HG02763 (cell line): ENCODE measurements around the gene TBC1D14.
"Not testable (repeated sequence)": the region's sequence is repeated elsewhere in the genome, so short reads cannot be mapped to it uniquely, and the experiment has no call there.

Experiments used
- ATAC-seq: cut with Tn5 transposase; IDR thresholded peaks from one replicate; pipeline ENCODE4 v1.9.1; 2021; ENCODE audit warnings: mild to moderate bottlenecking, moderate library complexity; ENCODE audit not compliant: unreplicated experiment

TBC1D14 gene

GRCh38 chr4:6967846-6968340, 58.3 kb downstream of the TBC1D14 start:
- ATAC-seq: no peak

GRCh38 chr4:6968496-6968895, 58.9 kb downstream of the TBC1D14 start:
- ATAC-seq: no peak

GRCh38 chr4:6969826-6970800, 60.5 kb downstream of the TBC1D14 start:
- peak; percentile 62 for ATAC-seq

DNA sequence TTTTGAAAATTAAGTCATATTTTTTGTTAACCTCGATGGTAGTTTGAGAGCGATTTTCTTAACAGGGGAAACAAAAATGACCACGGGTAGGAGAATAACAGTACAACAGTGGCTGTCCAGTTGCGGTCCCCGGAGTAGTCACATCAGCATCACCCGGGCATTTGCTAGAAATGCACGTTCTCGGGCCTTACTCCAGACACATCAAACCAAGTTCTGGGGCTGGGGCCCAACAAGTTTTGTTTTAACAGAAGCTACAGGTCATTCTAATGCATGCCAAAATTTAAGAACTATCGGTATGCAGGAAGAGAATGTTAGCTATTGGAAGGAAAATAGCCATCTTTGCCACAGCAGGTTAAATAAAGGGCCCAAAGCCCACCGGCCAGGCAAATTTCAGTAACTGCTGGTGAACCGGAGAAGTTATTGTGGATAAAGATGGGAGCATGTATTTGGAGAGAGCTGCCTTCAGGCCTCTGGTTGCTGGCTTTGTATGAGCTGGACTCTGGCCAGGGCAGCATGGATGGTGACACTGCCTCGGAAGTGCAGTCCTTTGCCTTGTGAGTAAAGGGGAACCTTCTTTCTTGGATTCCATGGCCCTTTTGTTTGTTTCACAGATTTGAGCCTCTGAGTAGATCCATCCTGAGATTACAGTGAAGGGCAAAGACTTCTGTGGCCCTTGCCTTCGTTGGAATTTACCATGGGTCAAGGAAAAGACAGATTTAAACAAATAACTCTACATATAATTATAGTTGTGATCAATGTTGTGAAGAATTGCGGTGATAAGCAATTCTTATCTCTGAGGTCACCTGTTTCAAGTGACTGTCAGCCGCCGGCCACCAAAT, 62.1 kb downstream of the TBC1D14 start:
- ATAC-seq: no peak

DNA sequence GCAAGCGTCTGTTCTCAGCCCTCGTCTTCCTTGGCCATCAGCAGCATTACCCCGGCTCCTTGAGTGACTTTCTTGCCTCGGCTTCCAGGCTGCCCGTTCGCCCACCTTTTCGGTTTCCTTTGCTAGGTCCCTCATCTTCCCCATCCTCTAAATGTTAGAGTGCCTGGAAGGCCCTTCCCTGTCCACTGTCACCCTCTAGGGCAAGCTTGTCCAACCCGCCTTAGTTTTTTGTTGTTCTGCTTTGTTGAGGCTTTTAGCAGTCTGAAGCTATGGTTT, 62.7 kb downstream of the TBC1D14 start:
- ATAC-seq: no peak

DNA sequence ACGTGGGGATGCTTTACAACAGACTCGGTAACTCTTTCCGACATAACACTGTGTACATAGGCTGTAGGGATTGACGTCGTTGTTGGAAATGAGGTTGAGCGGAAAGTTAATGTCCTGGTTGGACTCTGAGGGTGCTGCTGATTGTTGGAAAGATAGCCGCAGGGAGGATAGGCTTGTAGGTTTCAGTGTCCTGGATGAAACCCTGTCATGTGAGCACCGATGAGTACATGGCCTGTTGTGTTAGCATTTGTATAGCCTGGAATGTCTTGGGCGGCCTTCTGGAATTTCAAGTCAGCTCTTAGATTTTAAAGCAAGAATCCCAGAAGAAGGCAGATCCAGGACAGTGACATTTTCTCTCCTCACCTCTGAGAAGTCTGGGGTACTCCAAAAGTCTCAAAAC, 63.3 kb downstream of the TBC1D14 start:
- no peak for ATAC-seq

DNA sequence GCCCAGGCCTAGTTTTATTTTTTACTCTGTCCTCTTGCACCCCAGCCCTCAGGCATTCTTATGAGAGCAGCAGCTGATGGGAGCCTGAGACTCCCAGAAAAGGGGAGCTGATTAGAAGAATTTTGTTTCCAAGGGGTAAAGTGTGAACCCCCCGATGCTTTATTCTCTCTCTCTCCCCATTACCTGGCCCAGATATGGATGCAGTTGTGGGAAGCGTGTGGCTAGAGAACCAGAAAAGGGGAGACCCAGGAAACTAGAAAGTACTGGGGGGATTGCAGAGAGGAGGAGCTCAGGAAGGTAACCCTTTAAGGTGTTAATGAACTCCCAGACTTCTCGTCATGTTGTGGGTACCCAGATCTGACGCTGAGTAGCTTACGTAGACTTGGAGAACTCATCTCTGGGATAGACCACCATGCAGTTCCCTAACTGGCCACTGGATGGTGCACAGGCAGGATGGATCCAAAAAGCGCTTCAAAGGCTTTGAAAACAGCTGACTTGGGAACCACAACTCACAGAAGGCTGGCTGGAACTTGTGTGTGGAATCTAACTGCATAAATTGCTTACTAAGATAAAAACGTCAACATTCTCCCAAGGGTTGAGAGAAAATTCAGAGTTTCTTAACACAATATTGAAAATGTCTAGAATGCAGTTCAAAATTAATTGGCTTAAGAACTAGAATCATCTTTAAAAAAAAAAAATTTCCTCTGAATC, 64.7 kb downstream of the TBC1D14 start:
- ATAC-seq: peak; percentile 62

DNA sequence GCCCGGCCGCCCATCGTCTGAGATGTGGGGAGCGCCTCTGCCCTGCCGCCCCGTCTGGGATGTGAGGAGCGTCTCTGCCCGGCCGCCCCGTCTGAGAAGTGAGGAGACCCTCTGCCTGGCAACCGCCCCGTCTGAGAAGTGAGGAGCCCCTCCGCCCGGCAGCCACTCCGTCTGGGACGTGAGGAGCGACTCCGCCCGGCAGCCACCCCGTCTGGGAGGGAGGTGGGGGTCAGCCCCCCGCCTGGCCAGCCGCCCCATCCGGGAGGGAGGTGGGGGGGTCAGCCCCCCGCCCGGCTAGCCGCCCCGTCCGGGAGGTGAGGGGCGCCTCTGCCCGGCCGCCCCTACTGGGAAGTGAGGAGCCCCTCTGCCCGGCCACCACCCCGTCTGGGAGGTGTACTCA, 68.2 kb downstream of the TBC1D14 start:
- ATAC-seq: not testable (repeated sequence)

- no peak for ATAC-seq
Observed at GRCh38 chr4:6983544-6984142, 74.0 kb downstream of the TBC1D14 start.

GRCh38 chr4:6984612-6985425, 75.2 kb downstream of the TBC1D14 start:
- ATAC-seq: no peak

DNA sequence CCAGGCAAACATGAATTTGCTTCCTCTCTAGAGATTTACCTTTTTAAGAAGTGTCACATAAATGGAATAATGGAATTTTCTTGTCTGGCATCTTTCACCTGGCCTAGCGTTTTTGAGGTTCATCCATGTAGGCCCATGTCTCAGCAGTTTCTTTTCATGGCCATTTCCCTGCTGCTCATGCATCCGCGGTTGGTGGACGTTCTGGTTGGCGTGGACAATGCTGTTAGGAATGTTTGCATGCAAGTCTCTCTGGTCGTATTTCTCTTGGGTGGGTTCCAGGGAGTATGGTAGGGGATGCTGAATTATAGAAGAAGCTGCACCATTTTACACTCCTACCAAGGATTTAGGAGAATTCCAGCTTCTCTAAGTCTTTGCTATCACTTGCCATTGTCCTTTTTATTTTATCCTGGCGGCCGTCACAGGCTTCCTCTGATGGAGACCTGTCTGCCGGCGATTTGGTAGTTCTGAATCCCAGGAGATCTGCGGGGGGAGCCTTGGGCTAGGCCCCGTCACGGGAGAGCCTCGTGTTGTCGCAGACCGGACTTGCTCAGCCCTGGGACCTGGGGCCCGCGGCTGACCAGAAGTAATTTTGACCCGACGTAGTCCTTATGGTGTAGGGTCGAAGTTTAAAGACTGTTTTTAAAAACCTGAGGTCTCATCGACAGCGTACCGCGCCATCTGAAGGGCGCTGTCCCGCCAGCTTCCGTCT, 76.6 kb downstream of the TBC1D14 start:
- peak; percentile 12 for ATAC-seq

DNA sequence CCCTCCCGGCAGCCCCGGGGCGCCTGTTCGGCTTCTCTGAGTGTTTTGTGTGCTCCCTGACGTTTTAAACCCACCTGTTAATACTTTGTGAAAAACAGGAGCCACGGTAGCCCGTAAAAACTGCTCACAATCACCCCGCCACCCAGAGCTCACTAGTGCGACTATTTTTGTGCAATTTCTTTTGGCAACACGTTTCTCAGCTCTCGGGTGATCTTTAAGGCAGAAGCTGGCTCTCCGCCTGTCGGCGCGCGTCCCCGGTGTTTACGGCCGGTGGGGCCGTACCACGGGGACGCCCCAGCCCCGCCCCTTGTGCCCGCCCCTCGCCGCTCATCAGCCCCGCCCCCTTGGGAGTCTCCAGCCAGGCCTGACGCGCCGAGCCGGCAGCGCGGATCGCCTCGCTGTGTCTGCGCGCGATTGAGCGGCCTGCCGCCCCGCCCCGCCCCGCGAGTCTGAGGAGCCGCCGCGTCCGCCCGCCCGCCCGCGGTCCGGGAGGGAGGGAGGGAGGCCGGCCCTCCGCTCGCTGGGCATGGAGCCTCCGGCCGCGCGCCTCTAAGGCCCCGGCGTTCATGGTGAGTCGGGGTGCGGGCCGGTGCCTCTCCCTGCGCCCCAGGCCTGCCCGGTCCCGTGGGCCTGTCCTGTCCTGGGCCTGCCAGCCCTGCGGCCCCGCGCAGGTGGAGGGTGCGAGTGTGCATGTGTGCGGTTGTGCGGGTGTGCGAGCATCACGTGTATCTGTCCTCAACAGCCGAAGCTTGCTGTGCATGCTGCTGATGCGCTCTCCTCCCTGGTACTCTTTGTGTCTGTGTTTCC, 77.4 kb downstream of the TBC1D14 start:
- peak; percentile 81 for ATAC-seq

- ATAC-seq: no peak
Observed at GRCh38 chr4:6987588-6987961, 77.9 kb downstream of the TBC1D14 start.

DNA sequence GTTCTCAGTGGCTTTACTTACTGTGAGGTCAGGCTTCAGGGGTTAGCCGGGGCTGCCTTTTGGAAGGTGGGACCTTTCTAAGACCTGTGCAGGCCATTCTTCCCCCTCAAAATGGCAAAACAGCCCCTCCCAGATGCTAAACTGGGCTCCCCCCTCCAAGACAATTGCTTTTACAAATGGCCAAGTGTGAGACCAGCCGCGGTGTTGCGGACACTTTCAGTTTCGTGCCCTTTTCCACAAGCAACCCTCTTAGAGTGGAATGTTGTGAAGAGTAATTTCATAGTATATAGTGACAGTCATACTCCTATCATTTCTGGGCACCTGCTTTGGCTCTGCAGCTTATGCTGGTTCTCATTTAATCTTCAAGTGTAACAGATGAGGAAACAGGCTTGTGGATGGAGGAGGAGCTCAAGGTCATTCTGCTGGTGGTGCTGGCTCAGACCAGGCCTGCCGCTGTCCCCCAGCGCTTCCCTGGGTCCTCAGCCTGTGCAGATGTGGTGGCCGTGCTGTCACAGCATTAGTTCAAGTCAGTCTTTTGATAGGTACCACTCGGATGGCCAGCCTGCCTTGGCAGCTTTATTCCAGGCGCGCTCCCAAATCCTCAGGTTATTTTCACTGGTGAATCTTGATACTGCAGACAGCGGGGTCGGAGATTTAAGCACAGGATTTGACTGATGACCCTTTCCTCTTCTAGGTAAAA, 78.5 kb downstream of the TBC1D14 start:
- ATAC-seq: no peak

DNA sequence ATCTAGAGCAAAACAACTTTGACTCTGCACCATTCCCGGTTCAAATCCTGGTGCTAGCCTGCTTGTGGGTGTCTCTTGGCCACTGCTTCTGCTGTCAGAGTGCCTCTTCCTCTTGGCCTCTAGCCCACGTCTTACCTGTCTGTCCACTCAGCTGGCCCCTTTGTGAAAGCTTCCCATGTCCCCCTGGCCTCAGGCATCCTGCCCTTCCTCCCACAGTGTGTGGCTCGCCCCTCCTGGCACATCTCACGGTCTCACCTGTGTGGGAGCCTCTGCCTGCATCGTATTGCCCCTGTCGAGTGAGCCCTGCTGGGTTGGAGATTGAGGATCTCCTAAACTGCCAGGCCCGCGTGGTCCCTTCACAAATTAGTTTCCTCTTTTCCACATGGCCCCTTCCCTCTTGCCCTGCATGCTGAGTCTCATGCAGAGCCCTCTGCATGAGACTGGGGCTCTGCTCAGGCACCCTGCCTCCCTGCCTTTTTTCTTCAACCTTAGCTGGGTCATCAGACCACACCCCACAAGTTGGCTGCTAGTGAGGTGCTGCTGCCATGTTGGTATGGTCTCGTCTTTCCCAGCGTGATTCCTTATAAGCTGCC, 79.8 kb downstream of the TBC1D14 start:
- no peak for ATAC-seq

DNA sequence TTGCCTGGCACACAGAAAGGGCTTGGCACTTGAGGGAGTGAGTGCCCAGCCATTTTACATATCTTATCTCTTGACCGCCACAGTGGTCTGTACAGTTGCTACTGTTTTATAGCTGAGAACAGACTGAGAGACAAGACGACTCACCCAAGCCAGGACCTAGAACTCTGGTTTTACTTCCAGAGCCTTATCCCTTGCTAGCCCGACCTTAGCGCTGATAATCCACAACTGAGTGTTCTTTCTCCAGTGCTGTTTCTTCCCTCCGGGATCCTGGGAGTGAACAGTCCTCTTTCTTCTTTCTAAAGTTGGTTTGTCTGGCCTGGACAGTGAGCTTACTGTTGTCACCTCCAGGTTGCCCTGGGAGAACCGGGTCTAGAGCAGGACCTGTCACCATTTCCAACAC, 81.0 kb downstream of the TBC1D14 start:
- ATAC-seq: no peak

- no peak for ATAC-seq
Observed at GRCh38 chr4:6991249-6991648, 81.6 kb downstream of the TBC1D14 start.
